OCI-LY7 (cell line): ENCODE measurements around the gene ZCCHC18.

Experiments
- EZH2phosphoT487 ChIP-seq: fragments of 200-600 bp; sonication (generic); IDR thresholded peaks from 2 replicates; pipeline ENCODE4 v1.6.1; 2018; ENCODE audit warnings: low read depth, borderline replicate concordance, mild to moderate bottlenecking, mixed run types, antibody characterized with exemption, low read length, moderate library complexity, mixed read lengths
- TF ChIP-seq, protein P1 (sequence below): fragments of 200-600 bp; sonication (generic); conservative IDR thresholded peaks from 2 replicates; pipeline ENCODE4 v1.5.1; 2014; ENCODE audit warnings: mild to moderate bottlenecking, antibody characterized with exemption, low read length, moderate library complexity, mixed read lengths

DNA sequence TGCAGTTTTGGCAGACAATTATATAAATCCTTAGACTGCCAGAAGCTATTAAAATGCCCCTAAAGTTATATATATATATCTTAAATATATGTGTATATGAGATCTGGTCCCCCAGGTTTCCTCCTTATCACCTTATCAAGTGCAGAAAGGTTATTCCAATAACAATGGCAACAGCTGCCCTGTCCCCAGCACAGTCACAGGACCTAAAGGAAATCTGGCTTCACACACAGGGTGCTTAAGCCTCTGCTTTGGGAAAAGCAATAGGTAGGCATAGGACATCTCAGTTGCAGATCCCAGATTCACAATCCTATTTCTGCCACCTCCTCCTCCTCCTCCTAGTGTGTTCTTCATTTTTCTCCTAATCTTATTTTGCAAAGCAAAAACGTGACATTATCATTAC is 38.7 kb downstream of the ZCCHC18 start:
- TF ChIP-seq, protein P1, sequence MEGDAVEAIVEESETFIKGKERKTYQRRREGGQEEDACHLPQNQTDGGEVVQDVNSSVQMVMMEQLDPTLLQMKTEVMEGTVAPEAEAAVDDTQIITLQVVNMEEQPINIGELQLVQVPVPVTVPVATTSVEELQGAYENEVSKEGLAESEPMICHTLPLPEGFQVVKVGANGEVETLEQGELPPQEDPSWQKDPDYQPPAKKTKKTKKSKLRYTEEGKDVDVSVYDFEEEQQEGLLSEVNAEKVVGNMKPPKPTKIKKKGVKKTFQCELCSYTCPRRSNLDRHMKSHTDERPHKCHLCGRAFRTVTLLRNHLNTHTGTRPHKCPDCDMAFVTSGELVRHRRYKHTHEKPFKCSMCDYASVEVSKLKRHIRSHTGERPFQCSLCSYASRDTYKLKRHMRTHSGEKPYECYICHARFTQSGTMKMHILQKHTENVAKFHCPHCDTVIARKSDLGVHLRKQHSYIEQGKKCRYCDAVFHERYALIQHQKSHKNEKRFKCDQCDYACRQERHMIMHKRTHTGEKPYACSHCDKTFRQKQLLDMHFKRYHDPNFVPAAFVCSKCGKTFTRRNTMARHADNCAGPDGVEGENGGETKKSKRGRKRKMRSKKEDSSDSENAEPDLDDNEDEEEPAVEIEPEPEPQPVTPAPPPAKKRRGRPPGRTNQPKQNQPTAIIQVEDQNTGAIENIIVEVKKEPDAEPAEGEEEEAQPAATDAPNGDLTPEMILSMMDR = no peak
- no peak for TF ChIP-seq EZH2phosphoT487
